SK-N-SH (cell line): ENCODE measurements around the gene EXOC4. TPM values are rescaled to one million over a fixed set of nuclear protein-coding genes. Genes with fewer than 3 reads are reported as not detected.

Experiments
- CTCF ChIA-PET: fragments of 300-600, 350-600 bp; formaldehyde crosslinking; extraction: SDS; loops from one replicate; lab custom pipeline; 2021; lab: Yijun Ruan, JAX
- POLR2A ChIA-PET: fragments of 350-600 bp; sonication (Branson Sonifier 250); formaldehyde crosslinking; extraction: SDS; loops from one replicate; lab custom pipeline; 2020; ENCODE audit warnings: antibody characterized with exemption, inconsistent platforms; lab: Yijun Ruan, JAX
- DNase-seq: peaks from one replicate; pipeline ENCODE4 v3.0.0; 2012
- H2AFZ ChIP-seq: fragments of 200-600 bp; sonication (generic); 2 replicates; pipeline ENCODE4 v1.8.1; 2016; ENCODE audit warnings: antibody characterized with exemption, mild to moderate bottlenecking, low read depth
- H3F3A ChIP-seq: fragments of 200-600 bp; sonication (generic); replicated peaks from 2 replicates; pipeline ENCODE3; 2016; ENCODE audit warnings: antibody characterized with exemption, mild to moderate bottlenecking; ENCODE audit not compliant: insufficient read depth
- H3K27ac ChIP-seq, 2 experiments: fragments of 200-500 bp in 1 of 2; fragments of 200-600 bp in 1 of 2; sonication (Bioruptor generic) in 1 of 2; sonication (generic), shearing (Covaris generic) in 1 of 2; 2 replicates each; pipeline versions ENCODE4 v1.5.1 to v1.6.1; 2014 to 2016; ENCODE audit warnings: low read depth in 2 of 2, inconsistent platforms in 1 of 2, low read length in 1 of 2, mild to moderate bottlenecking in 1 of 2, mixed read lengths in 1 of 2
- H3K27me3 ChIP-seq: fragments of 200-600 bp; sonication (generic), shearing (Covaris generic); 2 replicates; pipeline ENCODE4 v1.6.1; 2016; ENCODE audit warnings: mixed run types; ENCODE audit not compliant: insufficient read depth
- H3K36me3 ChIP-seq, 2 experiments: fragments of 200-500 bp in 1 of 2; fragments of 200-600 bp in 1 of 2; sonication (Bioruptor generic) in 1 of 2; sonication (generic) in 1 of 2; replicated peaks in 1 of 2; 2 replicates each; pipeline versions ENCODE3 to v1.5.1; 2014 to 2016; ENCODE audit warnings: low read length in 1 of 2, mild to moderate bottlenecking in 1 of 2; ENCODE audit not compliant: insufficient read depth in 2 of 2, control insufficient read depth in 1 of 2
- H3K4me1 ChIP-seq, 2 experiments: fragments of 200-500 bp in 1 of 2; fragments of 200-600 bp in 1 of 2; sonication (Bioruptor generic) in 1 of 2; sonication (generic), shearing (Covaris generic) in 1 of 2; 2 replicates each; pipeline versions ENCODE4 v1.5.1 to v1.6.1; 2014 to 2016; ENCODE audit warnings: low read depth in 1 of 2, low read length in 1 of 2, mixed run types in 1 of 2; ENCODE audit not compliant: insufficient read depth in 2 of 2, control insufficient read depth in 1 of 2
- H3K4me2 ChIP-seq: fragments of 200-600 bp; sonication (generic), shearing (Covaris generic); 2 replicates; pipeline ENCODE4 v1.6.1; 2017; ENCODE audit warnings: mixed run types
- H3K4me3 ChIP-seq, 2 experiments: fragments of 200-500 bp in 1 of 2; fragments of 200-600 bp in 1 of 2; sonication (Bioruptor generic) in 1 of 2; sonication (generic), shearing (Covaris generic) in 1 of 2; 2 replicates each; pipeline versions ENCODE4 v1.5.1 to v1.8.1; 2014 to 2016; ENCODE audit warnings: low read depth in 2 of 2, inconsistent platforms in 1 of 2, low read length in 1 of 2, mild to moderate bottlenecking in 1 of 2, mixed read lengths in 1 of 2, moderate library complexity in 1 of 2
- H3K79me2 ChIP-seq: fragments of 200-600 bp; sonication (generic); 2 replicates; pipeline ENCODE4 v1.8.1; 2017; ENCODE audit warnings: mild to moderate bottlenecking; ENCODE audit not compliant: insufficient read depth
- H3K9ac ChIP-seq: fragments of 200-600 bp; sonication (generic); 2 replicates; pipeline ENCODE4 v1.6.1; 2017; ENCODE audit warnings: mixed run types
- H3K9me2 ChIP-seq: fragments of 200-600 bp; sonication (generic); 2 replicates; pipeline ENCODE4 v1.6.1; 2017; ENCODE audit warnings: mixed run types
- H3K9me3 ChIP-seq: fragments of 200-600 bp; sonication (generic); 2 replicates; pipeline ENCODE4 v1.6.1; 2017; ENCODE audit warnings: mixed run types, mild to moderate bottlenecking, moderate library complexity
- H4K20me1 ChIP-seq: fragments of 200-600 bp; sonication (generic); 2 replicates; pipeline ENCODE4 v1.6.1; 2017; ENCODE audit warnings: mild to moderate bottlenecking, mixed run types; ENCODE audit not compliant: insufficient read depth
- CHD2 ChIP-seq: fragments of 150-350 bp; IDR thresholded peaks from 2 replicates; pipeline ENCODE4 v1.6.1; 2018; ENCODE audit warnings: low read length; ENCODE audit not compliant: partially characterized antibody
- CTCF ChIP-seq: fragments of 200-600 bp; sonication (generic); IDR thresholded peaks from 2 replicates; pipeline ENCODE4 v1.6.1; 2017; ENCODE audit warnings: antibody characterized with exemption, mild to moderate bottlenecking, moderate library complexity
- EP300 ChIP-seq, 2 experiments: IDR thresholded peaks; 2 replicates each; pipeline versions ENCODE4 v1.4.0 to v1.6.1; 2012; ENCODE audit warnings: borderline replicate concordance in 1 of 2, low read depth in 1 of 2, low read length in 1 of 2
- EZH2phosphoT487 ChIP-seq: fragments of 200-600 bp; sonication (generic); IDR thresholded peaks from 2 replicates; pipeline ENCODE4 v1.6.1; 2017; ENCODE audit warnings: low read depth, mixed run types, mild to moderate bottlenecking, antibody characterized with exemption, moderate library complexity, borderline replicate concordance
- FOSL2 ChIP-seq: IDR thresholded peaks from 2 replicates; pipeline ENCODE4 v1.4.0; 2012; ENCODE audit warnings: low read depth, mild to moderate bottlenecking, moderate library complexity, borderline replicate concordance
- FOXJ3 ChIP-seq: sonication (generic); formaldehyde crosslinking; IDR thresholded peaks from 2 replicates; pipeline ENCODE4 v1.5.1; 2020; ENCODE audit warnings: mild to moderate bottlenecking, missing genetic modification reagents
- FOXM1 ChIP-seq: IDR thresholded peaks from 2 replicates; pipeline ENCODE4 v1.4.0; 2012; ENCODE audit warnings: low read depth, mild to moderate bottlenecking
- GATA2 ChIP-seq: sonication (generic); formaldehyde crosslinking; IDR thresholded peaks from 2 replicates; pipeline ENCODE4 v1.5.0; 2020; ENCODE audit warnings: mild to moderate bottlenecking, missing genetic modification reagents
- TEAD4 ChIP-seq: IDR thresholded peaks from 2 replicates; pipeline ENCODE4 v1.4.0; 2012; ENCODE audit warnings: mild to moderate bottlenecking, borderline replicate concordance; ENCODE audit not compliant: insufficient read depth
- USF1 ChIP-seq: IDR thresholded peaks from 2 replicates; pipeline ENCODE4 v1.4.0; 2012; ENCODE audit warnings: low read depth, borderline replicate concordance
- WGBS: methylation state at CpG from one replicate; pipeline ENCODE4 v1.1.6; 2017; ENCODE audit warnings: low lambda C conversion rate; 5-methylcytosine and 5-hydroxymethylcytosine counted together
- polyA plus RNA-seq, 3 experiments: library from polyadenylated mRNA; depleted of rRNA; stranded (reverse); fragments of >200 nt; gene quantifications; 2 replicates each; pipeline ENCODE4 v1.2.3, GENCODE V29; 2012

EXOC4 gene
- polyA plus RNA-seq, 1 of the 3 experiments (the other 2 are of a cell fraction): 37.3 TPM

- Histone ChIP-seq H3K9me3 (no peaks in the 10 kb centered on the region), H3F3A (no peaks in the 10 kb centered on the region), H3K79me2 (no peaks in the 10 kb centered on the region), H2AFZ (no peak overlapping the region), H3K9me2 (no peaks in the 10 kb centered on the region), H3K27ac (peak overlapping the region in 1 of 2 experiments; percentile 82; a peak in 2 of 4 replicates), H3K4me1 (peaks cover 9 to 34% of the 10 kb centered on the region in 2 experiments; a peak in 2 of 4 replicates), H3K4me3 (no peak overlapping the region), H3K36me3 (peaks cover 0 to 19% of the 10 kb centered on the region in 2 experiments), H4K20me1 (no peaks in the 10 kb centered on the region), H3K27me3 (no peaks in the 10 kb centered on the region), H3K4me2 (no peak overlapping the region), H3K9ac (no peak overlapping the region)
- 81% methylated on average over 9 of the region's 9 CpGs for WGBS
- ChIA-PET CTCF (interaction anchor here (0.9 to 1.7 kb wide), 6 partner anchors 14 to 271 kb away, joined by 3 to 6 read pairs (median 3); no protein-coding TSS in a partner anchor), POLR2A (no interaction called here)
- peak; percentile 27; the same call in 1 of the 2 replicates for TF ChIP-seq GATA2 (CRISPR knock-in tag)
- TF ChIP-seq FOSL2: no peak
- DNase-seq: no peak
Observed at GRCh38 chr7:133934262-133934976, 681.5 kb downstream of the EXOC4 start.

DNA sequence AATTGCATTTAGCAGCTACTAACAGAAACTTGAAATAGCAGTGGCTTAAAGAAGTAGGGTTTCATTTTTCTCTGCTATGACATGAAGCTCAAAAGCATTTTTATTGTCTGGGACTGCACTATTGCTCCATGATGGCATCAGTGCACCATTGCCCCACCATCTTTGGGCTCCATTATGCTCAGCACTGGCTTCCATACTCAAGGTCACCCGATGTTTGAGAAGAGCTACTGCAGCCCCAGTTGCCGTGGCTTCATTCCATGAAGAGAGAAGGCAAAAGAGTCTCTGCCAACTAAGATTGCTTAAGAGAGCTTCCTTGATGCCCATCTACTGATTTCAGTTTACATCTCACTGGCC is 682.1 kb downstream of the EXOC4 start:
- peak overlapping the region in 1 of 2 experiments; percentile 82; a peak in 2 of 4 replicates for H3K27ac ChIP-seq
- H4K20me1 ChIP-seq: no peaks in the 10 kb centered on the region
- WGBS: 39% methylated on average over 2 of the region's 2 CpGs
- H3K9me2 ChIP-seq: no peaks in the 10 kb centered on the region
- no peak overlapping the region for H3K9ac ChIP-seq
- ChIA-PET CTCF (interaction anchor here (0.6 to 1.7 kb wide), 8 partner anchors 13 to 272 kb away, joined by 3 to 6 read pairs (median 3); no protein-coding TSS in a partner anchor), POLR2A (no interaction called here)
- no peaks in the 10 kb centered on the region for H3K9me3 ChIP-seq
- DNase-seq: no peak
- no peak overlapping the region for H3K4me3 ChIP-seq
- no peaks in the 10 kb centered on the region for H3K79me2 ChIP-seq
- H2AFZ ChIP-seq: no peak overlapping the region
- TF ChIP-seq EP300 (IDR thresholded peaks at IDR 0.05; ENCODE audit: borderline replicate concordance in 1 of 2, low read depth in 1 of 2, low read length in 1 of 2) (no peak), EZH2phosphoT487 (no peak), USF1 (no peak), CHD2 (no peak), FOXM1 (no peak), FOXJ3 (CRISPR knock-in tag) (no peak), CTCF (no peak), TEAD4 (no peak)
- no peak overlapping the region for H3K4me2 ChIP-seq
- peaks cover 9 to 34% of the 10 kb centered on the region in 2 experiments; a peak in 2 of 4 replicates for H3K4me1 ChIP-seq
- H3K27me3 ChIP-seq: no peaks in the 10 kb centered on the region
- peaks cover 0 to 22% of the 10 kb centered on the region in 2 experiments for H3K36me3 ChIP-seq
- H3F3A ChIP-seq: no peaks in the 10 kb centered on the region
